Stimulated activated CD4-positive, alpha-beta T cell treated with anti-CD3 and anti-CD28 coated beads, Interleukin-4, amount 100 ng/mL, for 48 hours (primary cell): ENCODE results near the gene KAZN.

ENCODE experiments used
- DNase-seq, 2 donors: peaks; one replicate each; pipeline ENCODE4 v3.0.0-alpha.2; 2020; ENCODE audit warnings: low read depth in 2 of 2

The KAZN gene

GRCh38 chr1:14590411-14591180 lies 7.9 kb upstream of the KAZN start:
- DNase-seq, result no peak

GRCh38 chr1:14591600-14591999 lies 6.9 kb upstream of the KAZN start:
- no peak for DNase-seq

- no peak for DNase-seq
These were observed 6.4 kb upstream of the KAZN start for GRCh38 chr1:14592004-14592631.

GRCh38 chr1:14593302-14593701 lies 5.2 kb upstream of the KAZN start:
- no peak for DNase-seq

GRCh38 chr1:14594045-14594444 lies 4.4 kb upstream of the KAZN start:
- DNase-seq, result no peak

- DNase-seq, result no peak
These were observed 1.9 kb upstream of the KAZN start for GRCh38 chr1:14596591-14596990.

GRCh38 chr1:14597343-14598006 lies 1.0 kb upstream of the KAZN start:
- DNase-seq, result no peak

GRCh38 chr1:14598007-14598497 lies 433 bp upstream of the KAZN start:
- no peak for DNase-seq

GRCh38 chr1:14599183-14599791 lies 802 bp downstream of the KAZN start:
- no peak for DNase-seq

- DNase-seq, result no peak
These were observed 1.3 kb downstream of the KAZN start for GRCh38 chr1:14599800-14600199.

GRCh38 chr1:14600405-14601112 lies 2.1 kb downstream of the KAZN start:
- no peak for DNase-seq

GRCh38 chr1:14602136-14602535 lies 3.7 kb downstream of the KAZN start:
- no peak for DNase-seq

GRCh38 chr1:14603645-14604044 lies 5.2 kb downstream of the KAZN start:
- no peak for DNase-seq

GRCh38 chr1:14604414-14604813 lies 5.9 kb downstream of the KAZN start:
- DNase-seq, result no peak

- no peak for DNase-seq
These were observed 7.5 kb downstream of the KAZN start for GRCh38 chr1:14605945-14606344.

- DNase-seq, result no peak
These were observed 8.1 kb downstream of the KAZN start for GRCh38 chr1:14606632-14607031.

GRCh38 chr1:14607295-14607694 lies 8.8 kb downstream of the KAZN start:
- DNase-seq, result no peak

- no peak for DNase-seq
These were observed 9.8 kb downstream of the KAZN start for GRCh38 chr1:14608308-14608707.

GRCh38 chr1:14610761-14611160 lies 12.3 kb downstream of the KAZN start:
- DNase-seq, result no peak

- no peak for DNase-seq
These were observed 13.3 kb downstream of the KAZN start for GRCh38 chr1:14611792-14612191.

GRCh38 chr1:14612256-14612655 lies 13.8 kb downstream of the KAZN start:
- no peak for DNase-seq

GRCh38 chr1:14613926-14614325 lies 15.4 kb downstream of the KAZN start:
- no peak for DNase-seq
